HG03025 (cell line): ENCODE results near the gene NTHL1.

Experiments used
- ATAC-seq: cut with Tn5 transposase; IDR thresholded peaks from one replicate; pipeline ENCODE4 v1.9.1; 2021; ENCODE audit warnings: mild to moderate bottlenecking, moderate library complexity; ENCODE audit not compliant: unreplicated experiment, low FRiP score

NTHL1 gene

DNA sequence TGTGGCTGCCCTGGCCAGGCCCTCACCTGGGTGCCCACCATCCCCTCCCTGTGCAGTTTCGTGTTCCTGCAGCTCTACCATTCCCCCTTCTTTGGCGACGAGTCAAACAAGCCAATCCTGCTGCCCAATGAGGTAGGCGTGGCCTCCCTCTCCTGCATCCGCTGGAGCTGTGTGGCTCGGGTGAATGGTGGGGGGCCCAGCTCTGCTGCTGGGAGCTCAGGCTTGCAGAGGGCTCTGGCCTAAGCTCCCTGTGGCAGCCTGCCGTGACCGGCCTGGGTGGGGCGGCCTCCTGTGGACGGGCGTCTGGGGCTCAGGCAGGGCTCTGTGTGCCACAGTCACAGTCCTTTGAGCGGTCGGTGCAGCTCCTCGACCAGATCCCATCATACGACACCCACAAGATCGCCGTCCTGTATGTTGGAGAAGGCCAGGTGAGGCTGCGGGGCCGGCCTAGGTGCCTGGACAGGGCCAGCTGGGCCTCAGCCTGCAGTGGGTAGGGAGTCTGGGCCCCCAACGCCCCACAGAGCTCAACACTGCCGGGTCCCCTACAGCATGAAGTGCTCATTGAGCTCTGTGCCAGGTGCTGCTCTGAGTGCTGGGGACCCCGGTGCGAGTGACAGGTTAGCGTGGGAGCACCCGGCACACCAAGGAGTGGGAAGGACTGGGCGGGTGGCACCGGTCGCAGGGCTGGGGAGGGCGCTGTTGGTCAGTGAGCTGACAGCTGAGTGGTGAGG lies 37.4 kb upstream of the NTHL1 start:
- no peak for ATAC-seq

DNA sequence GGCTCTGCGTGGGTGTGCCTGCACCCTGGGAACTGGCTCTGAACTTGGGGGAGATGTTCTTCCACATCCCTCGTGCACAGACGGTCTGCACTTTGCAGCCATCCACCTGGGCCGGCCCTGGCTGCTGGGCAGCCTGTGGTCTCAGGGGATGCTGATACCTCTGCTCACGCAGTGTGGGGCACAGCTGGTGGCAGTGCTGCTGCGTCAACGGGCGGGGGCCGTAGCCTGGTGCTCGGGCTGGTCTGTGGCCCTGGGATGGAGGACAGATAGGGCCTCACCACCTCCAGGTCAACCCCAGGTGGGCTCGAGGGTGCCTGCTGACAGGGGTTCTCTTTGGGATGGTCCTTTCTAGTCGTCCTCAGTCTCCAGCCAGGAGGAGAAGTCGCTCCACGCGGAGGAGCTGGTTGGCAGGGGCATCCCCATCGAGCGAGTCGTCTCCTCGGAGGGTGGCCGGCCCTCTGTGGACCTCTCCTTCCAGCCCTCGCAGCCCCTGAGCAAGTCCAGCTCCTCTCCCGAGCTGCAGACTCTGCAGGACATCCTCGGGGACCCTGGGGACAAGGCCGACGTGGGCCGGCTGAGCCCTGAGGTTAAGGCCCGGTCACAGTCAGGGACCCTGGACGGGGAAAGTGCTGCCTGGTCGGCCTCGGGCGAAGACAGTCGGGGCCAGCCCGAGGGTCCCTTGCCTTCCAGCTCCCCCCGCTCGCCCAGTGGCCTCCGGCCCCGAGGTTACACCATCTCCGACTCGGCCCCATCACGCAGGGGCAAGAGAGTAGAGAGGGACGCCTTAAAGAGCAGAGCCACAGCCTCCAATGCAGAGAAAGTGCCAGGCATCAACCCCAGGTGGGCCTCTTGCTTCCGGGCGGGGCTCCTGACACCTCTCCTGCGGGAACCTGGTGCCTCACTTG lies 36.5 kb upstream of the NTHL1 start:
- ATAC-seq = no peak

DNA sequence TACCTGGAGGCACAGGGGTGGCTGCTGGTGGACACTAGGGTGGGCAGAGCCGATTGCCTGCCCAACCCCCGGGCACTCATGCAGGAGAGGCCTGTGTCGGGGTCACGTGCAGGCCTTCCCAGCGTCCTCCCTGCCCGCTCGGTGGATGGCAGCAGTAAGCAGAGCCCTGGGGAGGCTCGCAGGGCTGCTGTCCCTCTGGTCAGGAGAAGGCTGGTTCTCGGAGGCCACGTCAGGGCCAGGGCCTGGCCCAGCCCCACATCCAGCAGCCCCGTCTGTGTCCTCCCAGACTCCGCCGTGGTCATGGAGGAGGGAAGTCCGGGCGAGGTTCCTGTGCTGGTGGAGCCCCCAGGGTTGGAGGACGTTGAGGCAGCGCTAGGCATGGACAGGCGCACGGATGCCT lies 35.8 kb upstream of the NTHL1 start:
- ATAC-seq = no peak

DNA sequence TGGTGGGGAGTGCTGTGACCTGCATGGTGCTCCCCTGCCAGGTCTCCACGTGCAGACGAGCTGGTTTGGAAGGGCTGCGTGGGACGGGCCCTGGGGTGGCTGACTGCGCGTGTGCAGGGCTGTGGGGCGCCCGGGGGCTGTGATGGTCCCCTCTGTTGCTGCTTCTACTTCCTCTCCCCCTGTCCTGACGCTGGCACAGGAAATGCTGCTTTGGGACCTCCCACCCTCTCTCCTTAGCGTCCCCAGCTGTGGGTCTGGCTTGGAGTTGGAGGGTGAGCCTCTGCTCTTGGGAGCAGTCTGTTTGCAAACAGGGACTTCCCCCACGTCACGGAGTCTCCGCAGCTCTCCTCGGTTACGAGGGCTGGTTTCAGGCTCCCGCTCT lies 35.3 kb upstream of the NTHL1 start:
- ATAC-seq = no peak

DNA sequence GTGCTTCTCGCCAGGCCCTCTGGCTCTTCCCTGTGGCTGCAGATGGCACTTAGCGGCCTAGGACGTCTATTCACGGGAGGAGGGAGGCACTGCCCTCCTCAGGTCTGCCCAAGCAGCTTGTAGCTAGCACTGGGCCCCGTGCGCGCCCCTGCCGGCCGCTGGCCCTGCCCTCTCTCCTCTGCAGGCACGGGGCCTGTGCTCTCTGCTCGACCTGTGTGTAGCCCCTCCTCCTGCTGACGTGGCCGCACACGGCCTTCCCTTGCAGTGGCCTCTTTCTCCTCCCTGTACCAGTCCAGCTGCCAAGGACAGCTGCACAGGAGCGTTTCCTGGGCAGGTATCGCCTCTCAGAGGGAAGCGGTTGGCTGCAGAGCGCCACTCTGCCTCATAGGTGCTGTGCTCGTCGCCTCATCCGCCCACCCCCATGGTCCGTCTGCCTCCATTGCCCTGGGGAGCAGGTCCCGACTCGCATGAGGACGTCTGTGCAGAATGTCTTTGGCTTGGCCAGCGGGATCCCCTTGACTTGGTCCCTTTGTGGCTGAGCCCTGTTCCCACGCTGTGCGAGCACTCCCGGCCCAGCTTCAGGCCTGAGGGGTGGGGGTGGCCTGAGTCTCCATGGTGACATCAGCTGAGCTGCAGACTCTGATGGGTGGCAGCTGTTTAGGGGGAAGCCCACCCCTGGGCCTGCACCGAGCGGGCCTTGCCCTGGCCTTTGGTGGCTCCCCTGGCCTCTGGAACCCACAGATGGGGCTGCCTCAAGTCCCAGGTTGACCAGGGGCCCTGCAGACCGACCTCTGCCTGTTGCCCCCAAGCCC lies 34.7 kb upstream of the NTHL1 start:
- ATAC-seq = no peak

DNA sequence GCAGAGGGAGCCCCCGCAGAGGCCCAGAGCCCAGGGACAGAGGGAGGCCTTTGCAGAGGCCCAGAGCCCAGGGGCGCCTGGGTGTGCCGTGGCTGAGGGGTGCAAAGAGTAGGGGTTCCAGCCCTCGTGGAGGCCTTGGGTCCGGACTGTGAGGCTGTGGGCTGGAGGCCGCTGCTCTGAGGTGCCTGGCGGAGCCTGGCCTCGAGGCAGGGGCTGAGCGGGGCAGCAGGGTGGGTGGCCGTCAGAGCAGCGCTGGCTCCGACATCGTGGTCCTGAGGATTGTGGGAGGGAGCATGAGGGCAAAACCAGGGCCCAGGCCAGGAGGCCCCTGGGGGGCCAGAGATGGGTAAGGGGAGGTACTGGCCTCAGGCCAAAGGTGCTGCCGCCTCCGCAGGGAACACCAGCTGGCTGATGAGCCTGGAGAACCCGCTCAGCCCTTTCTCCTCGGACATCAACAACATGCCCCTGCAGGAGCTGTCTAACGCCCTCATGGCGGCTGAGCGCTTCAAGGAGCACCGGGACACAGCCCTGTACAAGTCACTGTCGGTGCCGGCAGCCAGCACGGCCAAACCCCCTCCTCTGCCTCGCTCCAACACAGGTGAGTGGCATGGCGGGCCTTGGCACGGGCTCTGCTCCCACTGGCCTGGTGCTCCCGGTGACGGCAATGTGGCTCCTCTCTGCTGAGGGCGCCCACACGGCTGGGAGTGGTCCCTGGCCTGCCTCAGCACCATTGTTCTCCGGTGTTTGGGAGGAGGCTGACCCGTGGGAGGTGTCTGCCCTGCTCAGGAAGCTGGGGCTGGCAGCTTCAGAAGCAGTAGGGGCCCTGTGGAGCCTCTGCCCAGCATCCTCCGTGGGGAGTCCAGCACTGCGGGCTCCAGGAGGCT lies 33.8 kb upstream of the NTHL1 start:
- ATAC-seq = no peak

DNA sequence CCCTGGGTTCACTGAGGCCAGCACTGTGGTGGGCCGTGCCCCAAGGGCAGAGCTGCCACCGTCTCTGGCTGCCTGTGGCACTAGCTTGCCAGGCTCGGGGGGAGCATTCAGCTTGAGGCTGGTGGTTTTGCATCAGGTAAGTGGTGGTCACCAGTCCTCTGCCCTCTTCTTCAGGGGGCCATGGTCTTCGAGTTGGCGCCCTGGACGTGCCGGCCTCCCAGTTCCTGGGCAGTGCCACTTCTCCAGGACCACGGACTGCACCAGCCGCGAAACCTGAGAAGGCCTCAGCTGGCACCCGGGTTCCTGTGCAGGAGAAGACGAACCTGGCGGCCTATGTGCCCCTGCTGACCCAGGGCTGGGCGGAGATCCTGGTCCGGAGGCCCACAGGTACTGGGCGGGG lies 32.4 kb upstream of the NTHL1 start:
- ATAC-seq = no peak

DNA sequence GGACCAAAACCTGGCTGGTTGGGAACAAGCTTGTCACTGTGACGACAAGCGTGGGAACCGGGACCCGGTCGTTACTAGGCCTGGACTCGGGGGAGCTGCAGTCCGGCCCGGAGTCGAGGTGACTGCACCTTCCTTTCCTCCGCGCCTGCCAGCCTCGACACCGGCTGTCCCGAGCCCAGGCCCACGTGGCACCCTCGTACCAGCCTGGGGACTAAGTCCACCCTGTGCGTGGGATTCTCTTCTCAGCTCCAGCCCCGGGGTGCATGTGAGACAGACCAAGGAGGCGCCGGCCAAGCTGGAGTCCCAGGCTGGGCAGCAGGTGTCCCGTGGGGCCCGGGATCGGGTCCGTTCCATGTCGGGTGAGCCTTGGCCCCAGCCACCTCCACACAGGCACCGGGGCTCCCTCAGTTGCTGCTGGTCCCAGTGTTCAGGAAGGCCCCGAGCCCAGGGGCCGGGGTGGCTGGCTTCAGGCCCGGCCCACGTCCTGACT lies 31.7 kb upstream of the NTHL1 start:
- no peak for ATAC-seq

DNA sequence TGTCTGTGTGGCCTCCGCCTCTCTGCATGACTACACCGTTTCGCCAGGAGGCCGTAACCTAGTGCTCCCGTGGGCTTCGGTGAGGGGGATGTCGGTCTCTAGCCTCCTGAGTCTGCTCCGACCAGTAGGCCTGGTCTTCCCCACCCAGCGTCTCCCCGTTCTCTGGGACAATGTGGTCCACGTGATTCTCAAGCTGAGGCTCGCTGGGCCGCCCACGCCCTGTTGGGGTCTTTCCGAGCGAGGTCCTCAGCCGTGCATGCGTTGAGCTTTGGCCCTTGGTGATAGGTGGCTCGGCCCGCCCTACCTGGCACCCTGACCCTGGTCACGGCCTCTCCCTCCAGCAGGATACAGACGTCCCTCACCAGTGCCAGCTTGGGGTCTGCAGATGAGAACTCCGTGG lies 31.1 kb upstream of the NTHL1 start:
- no peak for ATAC-seq

DNA sequence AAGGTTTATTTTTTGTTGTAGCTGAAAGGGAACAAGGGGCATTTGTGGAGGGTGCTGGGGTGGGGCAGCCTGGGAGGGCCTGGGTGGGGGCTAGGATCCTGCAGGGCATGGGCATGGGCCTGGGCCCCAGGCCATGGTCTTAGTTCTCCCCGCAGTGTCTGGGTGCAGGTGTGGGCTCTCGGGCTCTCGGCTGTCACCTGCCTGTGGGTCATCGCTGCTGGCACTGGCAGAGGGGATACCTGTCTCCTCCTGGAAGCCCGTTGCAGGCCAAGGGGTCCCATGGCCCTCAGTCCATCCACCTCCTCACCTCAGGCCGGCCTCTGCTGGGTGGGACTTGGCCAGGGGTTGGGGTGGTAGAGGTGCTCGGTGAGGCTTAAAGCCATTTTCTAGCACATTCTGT lies 30.5 kb upstream of the NTHL1 start:
- no peak for ATAC-seq

DNA sequence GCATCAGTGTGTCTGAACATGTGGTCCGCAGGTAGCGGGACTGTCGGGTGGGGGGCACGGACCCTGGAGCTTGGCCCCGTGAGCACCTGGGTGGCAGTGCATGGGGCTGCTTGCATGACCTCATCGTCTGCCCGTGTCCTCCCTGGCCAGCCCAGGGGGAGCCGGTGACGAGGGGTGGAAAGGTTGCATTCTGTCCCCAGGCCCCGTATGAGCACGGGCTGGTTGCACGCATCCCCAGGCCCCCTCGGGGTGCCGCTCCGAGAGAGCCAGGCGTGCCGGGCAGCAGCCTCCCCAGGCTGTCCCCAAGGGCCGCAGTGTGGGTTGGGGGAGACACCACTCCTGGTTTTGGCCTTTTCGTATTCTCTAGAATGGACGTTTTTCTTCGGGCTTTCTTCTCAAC lies 30.1 kb upstream of the NTHL1 start:
- ATAC-seq = no peak

DNA sequence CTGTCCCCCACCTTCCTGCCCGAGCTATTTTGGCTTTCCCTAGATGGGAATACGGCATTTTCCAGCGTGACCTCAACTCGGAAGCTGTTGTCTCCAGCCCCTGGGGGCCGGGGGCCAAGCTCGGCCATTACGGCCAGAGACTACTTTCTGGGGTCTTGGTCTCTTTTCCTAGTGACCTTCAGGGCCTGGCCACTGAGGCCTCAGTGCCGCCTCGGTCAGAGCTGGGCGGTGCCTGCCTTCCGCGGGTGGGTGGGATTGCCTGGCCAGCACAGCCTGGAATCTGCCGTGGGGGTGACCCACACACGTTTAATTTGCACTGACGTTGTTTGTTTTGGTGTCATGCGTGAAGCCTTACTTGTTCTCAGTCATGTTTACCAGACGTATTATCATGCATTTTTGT lies 29.4 kb upstream of the NTHL1 start:
- ATAC-seq = no peak

DNA sequence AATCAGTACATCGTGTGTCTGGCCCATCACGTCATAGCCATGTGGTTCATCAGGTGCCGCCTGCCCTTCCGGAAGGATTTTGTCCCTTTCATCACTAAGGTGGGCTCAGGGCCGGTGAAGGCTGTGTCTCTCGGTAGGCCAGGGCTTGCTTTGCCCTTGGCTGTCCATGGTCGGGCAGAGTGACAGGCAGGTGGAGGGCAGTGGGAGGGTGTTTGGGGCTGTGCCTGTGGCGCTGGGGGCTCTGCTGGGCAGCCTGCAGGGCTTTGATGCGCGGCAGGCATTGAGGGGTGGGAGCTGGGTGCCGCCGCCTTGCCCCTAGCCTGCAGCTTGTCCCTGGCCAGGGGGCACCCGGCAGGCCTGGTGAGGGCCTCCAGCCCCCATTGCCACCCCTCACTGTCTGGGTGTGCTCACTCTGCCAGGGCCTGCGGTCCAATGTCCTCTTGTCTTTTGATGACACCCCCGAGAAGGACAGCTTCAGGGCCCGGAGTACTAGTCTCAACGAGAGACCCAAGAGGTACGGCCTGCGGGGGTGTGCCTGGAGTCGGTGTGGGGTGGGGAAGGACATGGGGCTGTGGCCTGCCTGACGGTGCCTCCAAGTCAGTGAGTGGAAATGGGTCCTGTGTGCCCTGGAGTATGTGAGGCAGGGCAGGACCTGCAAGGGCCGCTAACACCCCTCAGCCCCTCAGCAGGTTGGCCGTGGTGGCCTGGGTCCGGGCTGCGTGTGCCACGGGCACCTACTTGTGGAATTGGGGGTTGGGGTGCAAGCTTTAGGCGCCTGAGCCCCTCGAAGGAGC lies 28.6 kb upstream of the NTHL1 start:
- ATAC-seq = no peak

DNA sequence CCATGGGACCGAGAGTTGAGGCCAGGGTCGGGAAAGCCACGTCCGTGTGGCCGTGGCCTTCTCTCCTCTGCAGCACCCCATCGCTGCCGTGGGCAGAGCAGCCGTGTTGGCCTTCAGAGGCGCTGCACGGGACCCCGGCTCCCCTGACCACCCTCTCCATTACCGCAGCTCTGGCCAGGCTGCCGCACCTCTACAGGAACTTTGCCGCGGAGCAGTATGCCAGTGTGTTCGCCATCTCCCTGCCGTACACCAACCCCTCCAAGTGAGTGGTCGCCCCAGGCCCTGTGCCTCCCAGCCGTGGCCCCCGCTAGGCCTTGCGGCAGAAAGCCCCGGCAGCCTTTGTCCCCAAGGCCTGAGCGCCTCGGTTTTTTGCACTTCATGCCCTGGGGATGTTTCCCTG lies 28.0 kb upstream of the NTHL1 start:
- ATAC-seq = no peak

DNA sequence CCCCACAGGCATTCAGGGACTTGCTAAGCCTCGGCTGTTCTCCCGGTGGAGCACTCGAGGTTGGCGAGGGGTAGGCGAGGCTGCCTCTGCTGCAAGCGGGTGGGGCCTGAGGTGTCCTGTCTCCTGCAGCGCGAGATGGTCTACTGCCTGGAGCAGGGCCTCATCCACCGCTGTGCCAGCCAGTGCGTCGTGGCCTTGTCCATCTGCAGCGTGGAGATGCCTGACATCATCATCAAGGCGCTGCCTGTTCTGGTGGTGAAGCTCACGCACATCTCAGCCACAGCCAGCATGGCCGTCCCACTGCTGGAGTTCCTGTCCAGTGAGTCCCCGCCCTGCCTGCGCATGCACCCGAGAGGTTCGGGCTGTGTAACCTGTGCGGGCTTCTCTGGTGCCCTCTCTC lies 26.4 kb upstream of the NTHL1 start:
- ATAC-seq = no peak

DNA sequence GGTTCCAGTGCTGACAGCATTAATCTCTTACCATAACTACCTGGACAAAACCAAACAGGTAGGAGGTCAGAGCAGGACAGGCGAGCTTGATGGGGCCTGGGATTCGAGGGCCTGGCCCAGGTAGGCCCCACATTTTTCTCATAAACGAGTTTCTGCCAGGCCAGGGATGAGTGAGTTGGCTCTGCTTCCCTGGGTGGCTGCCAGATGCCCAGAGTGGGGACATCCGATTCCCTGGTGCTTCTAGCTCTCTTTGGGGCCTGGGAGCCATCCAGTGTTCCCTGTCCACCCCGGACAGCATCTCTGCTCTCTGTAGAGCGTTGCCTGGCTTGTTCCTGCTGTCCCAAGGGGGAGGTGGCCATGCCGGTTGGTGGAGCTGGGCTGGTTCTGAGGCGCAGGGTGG lies 25.3 kb upstream of the NTHL1 start:
- ATAC-seq = no peak

DNA sequence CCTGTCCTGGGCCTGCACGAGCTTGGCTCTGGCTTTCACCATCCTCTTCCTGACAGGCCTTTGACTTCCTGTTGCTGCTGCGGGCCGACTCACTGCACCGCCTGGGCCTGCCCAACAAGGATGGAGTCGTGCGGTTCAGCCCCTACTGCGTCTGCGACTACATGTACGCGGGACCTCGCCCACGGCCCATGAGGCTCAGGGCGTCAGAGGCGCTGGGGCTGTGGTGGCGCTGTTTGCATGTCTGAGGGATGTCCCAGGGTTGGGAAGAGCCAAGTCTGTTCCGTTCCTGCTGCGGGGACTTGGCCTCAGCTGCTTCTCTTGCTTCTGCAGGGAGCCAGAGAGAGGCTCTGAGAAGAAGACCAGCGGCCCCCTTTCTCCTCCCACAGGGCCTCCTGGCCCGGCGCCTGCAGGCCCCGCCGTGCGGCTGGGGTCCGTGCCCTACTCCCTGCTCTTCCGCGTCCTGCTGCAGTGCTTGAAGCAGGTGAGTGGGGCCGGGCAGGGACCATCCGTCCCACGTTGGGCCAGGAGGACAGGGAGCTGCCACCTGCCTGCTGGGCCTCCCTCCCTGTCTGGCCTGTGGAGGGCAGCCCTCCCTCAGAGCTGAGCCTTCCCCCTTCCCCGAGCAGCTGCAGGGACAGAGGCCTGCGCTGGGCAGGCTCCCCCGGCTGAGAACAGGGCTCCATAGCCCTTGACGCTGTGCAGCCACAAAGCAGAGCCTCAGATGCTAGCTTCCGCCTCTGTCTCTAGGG lies 24.0 kb upstream of the NTHL1 start:
- ATAC-seq = no peak

DNA sequence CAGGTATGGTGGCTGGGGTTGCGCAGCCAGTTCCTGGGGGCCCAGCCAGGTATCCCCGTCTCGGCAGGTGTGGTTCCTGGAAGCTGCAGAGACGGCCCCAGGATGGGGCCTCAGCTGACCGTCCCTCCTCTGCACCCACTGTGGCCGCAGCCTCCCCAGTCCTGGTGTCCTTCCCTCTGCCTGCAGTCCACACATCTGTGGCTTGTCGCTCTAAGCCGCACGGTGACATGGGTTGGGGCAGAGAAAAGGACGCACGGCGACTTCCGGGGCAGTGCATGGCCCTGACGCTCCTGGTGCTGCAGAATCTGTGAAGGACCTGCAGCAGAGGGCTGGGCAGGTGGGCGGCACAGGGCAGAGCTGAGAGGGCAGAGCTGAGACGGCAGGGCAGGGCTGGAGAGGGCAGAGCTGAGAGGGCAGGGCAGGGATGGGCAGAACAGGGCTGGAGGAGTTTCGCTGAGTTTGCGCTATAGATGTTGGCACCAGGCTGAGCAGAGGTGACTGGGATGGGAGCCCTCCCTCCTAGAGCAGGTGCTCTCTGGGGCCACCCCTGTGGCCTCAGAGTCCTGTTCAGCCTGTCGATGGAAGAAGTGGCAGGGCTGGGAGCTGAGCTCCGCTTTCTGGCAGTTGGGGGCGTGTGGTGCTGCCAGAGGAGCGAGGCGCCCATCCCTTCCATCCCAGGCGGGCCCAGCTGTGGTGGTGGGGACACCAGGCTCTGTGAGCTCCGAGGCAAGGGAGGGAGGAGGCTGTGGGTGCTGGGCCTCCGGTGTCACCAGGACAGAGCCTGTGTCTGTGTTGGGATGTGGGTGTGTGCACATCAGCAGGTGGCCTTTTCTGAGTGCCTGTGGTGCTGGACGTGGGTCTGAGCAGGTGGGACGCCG lies 23.2 kb upstream of the NTHL1 start:
- no peak for ATAC-seq
